GM12878 (cell line): ENCODE data around the gene MEG3.

ENCODE experiments used
- BCL11A ChIP-seq: IDR thresholded peaks from 2 replicates; pipeline ENCODE4 v1.6.1; 2011; ENCODE audit warnings: low read depth, low read length
- MLLT1 ChIP-seq: fragments of 450-650 bp; IDR thresholded peaks from 2 replicates; pipeline ENCODE4 v1.6.1; 2016; ENCODE audit warnings: mild to moderate bottlenecking
- NR2C2 ChIP-seq: IDR thresholded peaks from 2 replicates; pipeline ENCODE4 v1.6.1; 2011; ENCODE audit warnings: borderline replicate concordance, low read depth; ENCODE audit not compliant: control insufficient read depth, insufficient read length
- PBX3 ChIP-seq: IDR thresholded peaks from 2 replicates; pipeline ENCODE4 v1.6.1; 2011; ENCODE audit warnings: mild to moderate bottlenecking, low read depth, low read length, moderate library complexity; ENCODE audit not compliant: insufficient replicate concordance
- SIN3A ChIP-seq: IDR thresholded peaks from 2 replicates; pipeline ENCODE4 v1.6.1; 2012; ENCODE audit warnings: low read depth, low read length, improper control_type of control experiment
- YY1 ChIP-seq: IDR thresholded peaks from 2 replicates; pipeline ENCODE4 v1.6.1; 2011; ENCODE audit warnings: low read depth, mild to moderate bottlenecking, low read length
- TF ChIP-seq, protein P1 (sequence below), 3 experiments: IDR thresholded peaks in 2 of 3; conservative IDR thresholded peaks in 1 of 3; 2 replicates each; pipeline ENCODE4 v1.5.1; 2011; ENCODE audit warnings: low read depth in 3 of 3, low read length in 3 of 3, mild to moderate bottlenecking in 3 of 3, control low read depth in 2 of 3, moderate library complexity in 2 of 3, inconsistent platforms in 1 of 3, mixed read lengths in 1 of 3; ENCODE audit not compliant: control insufficient read depth in 2 of 3, insufficient read depth in 1 of 3; ENCODE audit errors: extremely low read depth in 1 of 3

DNA sequence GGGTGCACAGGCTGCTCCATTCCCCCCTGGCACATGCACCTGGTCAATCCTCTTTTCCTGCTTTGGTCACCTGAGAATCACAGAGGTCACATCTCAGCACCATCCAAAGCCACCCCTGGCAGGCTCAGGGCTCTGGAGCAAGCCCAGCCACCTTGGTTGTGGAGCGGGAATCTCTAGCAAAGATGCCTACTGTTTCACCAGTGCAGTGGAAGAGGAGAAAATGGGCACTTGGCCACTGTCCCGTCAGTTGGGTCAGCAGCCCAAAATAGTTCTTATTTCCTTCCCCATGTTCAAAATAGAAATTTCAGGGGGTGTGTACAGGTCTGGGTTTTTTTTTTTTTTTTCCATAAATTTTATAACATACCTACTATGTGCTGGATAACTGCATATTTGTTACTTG is 59.3 kb downstream of the MEG3 start:
- TF ChIP-seq, protein P1, sequence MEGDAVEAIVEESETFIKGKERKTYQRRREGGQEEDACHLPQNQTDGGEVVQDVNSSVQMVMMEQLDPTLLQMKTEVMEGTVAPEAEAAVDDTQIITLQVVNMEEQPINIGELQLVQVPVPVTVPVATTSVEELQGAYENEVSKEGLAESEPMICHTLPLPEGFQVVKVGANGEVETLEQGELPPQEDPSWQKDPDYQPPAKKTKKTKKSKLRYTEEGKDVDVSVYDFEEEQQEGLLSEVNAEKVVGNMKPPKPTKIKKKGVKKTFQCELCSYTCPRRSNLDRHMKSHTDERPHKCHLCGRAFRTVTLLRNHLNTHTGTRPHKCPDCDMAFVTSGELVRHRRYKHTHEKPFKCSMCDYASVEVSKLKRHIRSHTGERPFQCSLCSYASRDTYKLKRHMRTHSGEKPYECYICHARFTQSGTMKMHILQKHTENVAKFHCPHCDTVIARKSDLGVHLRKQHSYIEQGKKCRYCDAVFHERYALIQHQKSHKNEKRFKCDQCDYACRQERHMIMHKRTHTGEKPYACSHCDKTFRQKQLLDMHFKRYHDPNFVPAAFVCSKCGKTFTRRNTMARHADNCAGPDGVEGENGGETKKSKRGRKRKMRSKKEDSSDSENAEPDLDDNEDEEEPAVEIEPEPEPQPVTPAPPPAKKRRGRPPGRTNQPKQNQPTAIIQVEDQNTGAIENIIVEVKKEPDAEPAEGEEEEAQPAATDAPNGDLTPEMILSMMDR (IDR thresholded peaks at IDR 0.05 in 2 of 3, conservative IDR thresholded peaks at IDR 0.05 in 1 of 3; ENCODE audit: control insufficient read depth in 2 of 3, extremely low read depth in 1 of 3, insufficient read depth in 1 of 3, low read depth in 3 of 3, low read length in 3 of 3), result no peak
- TF ChIP-seq YY1, result no peak
- TF ChIP-seq SIN3A, result no peak
- TF ChIP-seq NR2C2, result no peak
- TF ChIP-seq MLLT1, result no peak
- TF ChIP-seq BCL11A, result no peak
- TF ChIP-seq PBX3, result no peak
